ENCODE measurements around the gene C6orf89.

The C6orf89 gene

GRCh38 chr6:36852481-36853147 is 33.1 kb upstream of the C6orf89 start:
- no peak for DNase-seq (ENCODE audit: low read depth)

DNA sequence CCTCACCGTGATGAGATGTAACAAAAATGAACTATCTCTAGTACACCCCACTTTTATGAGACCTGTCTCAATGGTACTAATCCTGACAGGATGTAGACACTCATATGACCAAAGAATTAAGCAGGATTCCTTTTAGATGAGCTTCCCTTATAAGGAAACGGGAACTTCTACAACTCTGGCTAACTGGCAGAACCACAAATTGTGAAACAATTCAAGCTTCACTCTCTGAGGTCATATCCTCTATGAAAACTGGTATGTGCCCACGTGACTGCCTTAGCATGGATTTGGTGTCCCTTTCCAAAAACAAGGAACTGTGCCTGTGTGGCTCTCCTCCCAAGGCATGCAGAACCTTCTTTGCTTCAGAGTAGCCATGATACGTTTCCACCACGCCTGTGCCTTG is 32.4 kb upstream of the C6orf89 start:
- no peak for DNase-seq (ENCODE audit: low read depth)

DNA sequence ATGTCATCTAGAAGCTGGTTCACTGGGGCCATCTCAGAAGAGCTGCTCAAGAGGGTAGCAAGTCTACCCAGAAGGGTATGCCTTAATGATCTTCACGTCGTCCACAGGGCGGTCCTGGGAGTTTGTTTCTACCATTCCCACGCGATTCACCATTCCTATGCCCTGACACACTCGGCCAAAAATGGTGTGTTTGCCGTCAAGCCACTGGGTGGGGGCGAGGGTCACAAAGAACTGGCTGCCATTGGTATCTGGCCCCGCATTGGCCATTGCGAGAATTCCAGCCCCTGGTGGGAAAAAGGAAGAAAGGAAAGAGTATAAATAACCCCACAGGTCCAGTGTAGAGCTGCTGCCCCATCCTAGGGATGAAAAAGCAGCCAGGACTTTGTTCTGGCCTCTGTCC is 30.0 kb upstream of the C6orf89 start:
- DNase-seq (ENCODE audit: low read depth), result no peak

- DNase-seq (ENCODE audit: low read depth), result no peak
These were observed 29.5 kb upstream of the C6orf89 start for GRCh38 chr6:36856277-36856676.

DNA sequence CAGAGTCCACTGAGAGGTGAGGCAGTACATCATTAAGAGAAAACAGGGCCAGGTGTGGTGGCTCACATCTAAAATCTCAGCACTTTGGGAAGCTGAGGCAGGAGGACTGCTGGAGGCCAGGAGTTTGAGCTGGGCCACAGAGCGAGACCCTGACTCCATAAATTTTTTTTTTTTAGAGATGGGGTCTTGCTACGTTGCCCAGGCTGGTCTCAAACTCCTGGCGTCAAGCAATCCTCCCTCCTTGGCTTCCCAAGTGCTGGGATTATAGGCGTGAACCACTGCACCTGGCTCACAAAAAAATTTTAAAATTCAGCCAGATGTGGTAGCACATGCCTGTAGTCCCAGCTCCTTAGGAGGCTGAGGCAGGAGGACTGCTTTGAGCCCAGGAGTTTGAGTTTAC is 28.4 kb upstream of the C6orf89 start:
- DNase-seq (ENCODE audit: low read depth), result no peak

DNA sequence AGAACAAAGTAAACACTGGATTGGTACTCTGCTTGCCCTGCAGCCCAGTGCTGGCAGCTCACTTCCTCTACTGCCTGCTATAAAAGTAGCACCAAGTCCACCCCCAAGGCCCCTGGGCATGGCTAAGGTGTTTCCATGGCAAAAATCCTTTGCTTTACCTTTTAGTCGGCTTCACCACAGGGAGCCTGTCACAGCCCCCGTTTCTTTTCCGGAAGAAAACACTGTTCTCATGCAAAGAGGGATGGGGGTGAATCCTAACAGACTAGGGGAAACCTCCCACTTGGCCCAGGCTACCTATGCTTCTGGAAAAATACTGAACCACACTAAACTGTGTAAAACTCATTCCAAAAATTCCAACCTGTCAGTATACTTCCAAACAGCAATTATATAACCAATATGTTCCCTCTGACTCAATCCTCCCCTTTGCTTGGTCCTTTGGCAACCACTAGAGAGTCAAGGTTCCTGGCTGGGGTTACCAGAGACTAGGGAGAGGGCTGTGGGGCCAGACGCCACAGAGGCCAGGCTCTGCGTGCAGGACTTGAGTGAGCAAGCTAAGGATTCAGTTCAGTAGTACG is 27.3 kb upstream of the C6orf89 start:
- no peak for DNase-seq (ENCODE audit: low read depth)

DNA sequence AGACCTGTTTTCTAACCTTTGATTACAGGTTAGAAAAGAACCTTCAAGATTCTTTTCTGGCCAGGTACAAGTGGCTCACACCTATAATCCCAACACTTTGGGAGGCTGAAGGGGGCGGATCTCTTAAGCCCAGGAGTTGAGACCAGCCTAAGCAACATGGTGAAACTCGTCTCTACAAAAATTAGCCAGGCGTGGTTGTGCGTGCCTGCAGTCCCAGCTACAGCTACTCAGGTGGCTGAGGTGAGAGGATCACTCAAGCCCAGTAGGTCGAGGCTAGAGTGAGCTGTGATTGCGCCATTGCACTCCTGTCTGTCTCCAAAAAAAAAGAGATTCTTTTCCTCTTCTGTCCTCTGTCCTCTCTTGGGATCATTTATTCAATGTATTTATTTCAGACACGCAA is 25.6 kb upstream of the C6orf89 start:
- no peak for DNase-seq (ENCODE audit: low read depth)

GRCh38 chr6:36862164-36862847 is 23.4 kb upstream of the C6orf89 start:
- no peak for DNase-seq (ENCODE audit: low read depth)

- DNase-seq (ENCODE audit: low read depth), result no peak
These were observed 22.8 kb upstream of the C6orf89 start for GRCh38 chr6:36862848-36863382.

DNA sequence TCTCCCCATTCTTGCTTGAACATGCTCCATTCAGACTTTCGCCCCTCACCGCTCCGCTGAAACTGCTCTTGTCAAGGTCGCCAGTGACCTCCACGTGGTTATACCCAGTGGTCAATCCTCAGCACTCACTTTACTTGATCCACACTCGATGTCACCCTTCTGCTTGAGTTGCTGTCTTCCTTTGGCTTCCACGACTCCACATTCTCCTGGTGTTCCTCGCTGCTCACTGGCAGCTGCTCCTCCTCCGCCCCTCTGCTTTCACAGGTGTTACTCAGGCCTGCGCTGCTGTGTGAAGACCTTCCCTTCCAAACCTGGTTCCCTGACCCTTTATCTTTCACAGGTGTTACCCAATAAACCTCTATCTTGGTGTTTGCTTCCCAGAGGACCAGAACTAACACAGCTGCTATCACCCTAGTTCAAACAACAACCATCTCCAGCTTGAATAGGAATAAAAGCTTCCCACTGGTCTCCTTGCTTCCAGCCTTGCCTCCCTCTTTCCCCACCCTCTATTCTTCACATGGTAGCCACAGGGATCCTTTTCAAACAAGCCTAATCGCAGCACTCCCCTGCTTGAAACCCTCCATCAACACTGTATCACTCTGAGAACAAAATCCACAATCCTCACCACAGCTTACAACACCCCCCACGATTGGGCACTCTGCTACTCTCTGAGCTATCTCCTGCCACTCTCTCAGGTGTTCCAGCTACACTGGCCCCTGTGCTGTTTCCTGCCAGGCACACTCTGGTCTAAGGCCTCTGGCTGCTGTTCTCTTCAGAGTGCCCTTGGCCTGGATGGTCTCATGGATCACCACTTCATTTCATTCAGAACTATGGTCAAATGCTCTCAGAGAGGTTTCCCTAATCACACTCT is 21.8 kb upstream of the C6orf89 start:
- DNase-seq (ENCODE audit: low read depth), result no peak

DNA sequence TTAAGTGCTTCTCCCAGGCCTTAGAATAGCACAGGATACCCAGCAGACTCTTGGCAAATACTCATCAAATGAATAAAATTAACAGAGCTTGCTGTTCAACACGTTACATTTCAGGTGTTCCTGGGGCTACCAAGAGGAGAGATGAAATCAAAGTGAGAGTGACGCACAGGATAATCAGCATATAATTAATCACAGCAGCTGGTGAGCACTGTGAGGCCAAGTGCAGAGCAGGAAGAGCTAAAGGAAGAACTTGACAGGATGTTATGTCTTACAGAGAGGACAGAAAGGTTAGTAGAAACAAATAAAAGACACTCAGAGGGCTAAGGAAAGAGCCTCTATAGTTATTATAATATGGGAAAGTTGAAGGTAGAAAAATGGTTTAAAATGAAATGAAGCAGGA is 19.9 kb upstream of the C6orf89 start:
- no peak for DNase-seq (ENCODE audit: low read depth)

- no peak for DNase-seq (ENCODE audit: low read depth)
These were observed 18.1 kb upstream of the C6orf89 start for GRCh38 chr6:36867471-36868224.

DNA sequence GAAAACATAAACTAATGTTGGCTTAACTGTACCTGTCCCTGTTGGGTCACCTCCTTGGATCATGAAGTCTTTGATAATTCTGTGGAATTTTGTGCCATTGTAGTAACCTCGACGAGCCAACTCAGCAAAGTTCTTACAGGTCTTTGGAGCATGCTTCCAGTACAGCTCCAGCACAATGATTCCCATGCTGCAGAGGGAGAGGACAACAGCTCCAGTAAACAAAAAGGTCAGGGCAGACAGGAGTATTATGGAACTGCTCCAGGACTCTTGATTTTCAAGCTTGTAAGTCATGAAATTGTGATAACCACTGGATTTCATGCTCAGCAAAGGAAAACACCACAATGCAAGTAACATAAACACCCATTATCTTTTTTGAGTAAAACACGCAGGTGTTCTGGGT is 14.1 kb upstream of the C6orf89 start:
- no peak for DNase-seq (ENCODE audit: low read depth)

DNA sequence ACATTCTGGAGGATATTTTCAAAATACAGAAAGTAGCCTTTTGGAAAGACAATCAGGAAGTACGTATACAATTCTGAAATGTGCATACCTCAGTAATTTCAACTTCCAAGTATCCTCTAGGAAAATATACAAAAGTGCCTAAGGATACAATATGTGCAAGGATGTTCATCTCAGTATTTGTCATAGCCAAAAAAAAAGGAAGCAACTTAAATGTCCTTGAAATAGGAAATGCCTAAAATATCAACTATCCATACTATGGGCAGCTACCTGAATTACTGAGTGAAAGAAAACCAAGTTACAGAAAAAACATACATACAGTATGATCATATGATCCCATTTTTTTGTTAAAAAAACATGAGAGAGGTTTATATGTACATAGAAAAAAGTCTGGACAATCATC is 12.6 kb upstream of the C6orf89 start:
- no peak for DNase-seq (ENCODE audit: low read depth)

- no peak for DNase-seq (ENCODE audit: low read depth)
These were observed 11.9 kb upstream of the C6orf89 start for GRCh38 chr6:36873612-36874442.

DNA sequence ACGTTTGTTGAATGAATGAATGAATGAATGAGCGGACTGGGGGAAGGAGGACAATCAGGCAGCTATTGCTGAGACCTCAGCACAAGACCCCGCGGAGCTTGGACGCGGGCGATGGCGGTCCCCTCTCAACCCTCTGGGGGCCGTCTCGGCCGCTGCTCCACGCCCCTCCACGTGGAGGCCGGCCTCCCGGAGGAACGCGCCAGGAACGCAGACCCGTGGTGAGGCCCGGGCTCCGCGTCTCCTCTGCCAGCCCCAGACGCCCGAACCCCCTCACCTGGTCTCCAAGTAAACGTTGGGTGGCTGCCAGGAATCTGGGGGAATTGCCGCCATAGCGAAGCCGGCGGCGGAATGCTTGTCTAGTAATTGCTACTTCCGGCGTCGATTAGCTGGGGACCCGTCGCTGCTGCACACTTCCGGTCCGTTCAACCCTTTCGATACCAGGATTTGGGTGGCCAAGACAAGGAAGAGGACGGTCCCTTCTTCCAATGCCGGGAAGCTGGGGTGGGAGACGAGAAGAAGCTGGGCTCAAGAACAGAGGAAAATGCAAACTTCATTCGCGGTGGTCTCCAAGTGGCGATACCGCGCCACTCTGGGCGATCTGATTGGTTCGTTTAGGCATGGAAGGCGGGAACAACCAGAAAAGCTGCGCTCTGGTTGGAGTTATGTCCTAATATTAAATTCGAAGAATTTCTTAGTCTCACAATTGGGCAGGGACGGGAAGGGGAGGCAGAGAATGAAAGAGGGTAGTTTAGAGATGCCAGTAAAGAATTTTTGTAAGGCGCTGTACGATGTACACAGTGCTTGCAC is 11.1 kb upstream of the C6orf89 start, which contains the start of gene PPIL1:
TSS of gene PPIL1 (minus strand) at position 361 of the 807 bp plus-strand sequence. CDS start at position 330, 31 bp downstream.
- DNase-seq (ENCODE audit: low read depth), result peak; percentile 76

DNA sequence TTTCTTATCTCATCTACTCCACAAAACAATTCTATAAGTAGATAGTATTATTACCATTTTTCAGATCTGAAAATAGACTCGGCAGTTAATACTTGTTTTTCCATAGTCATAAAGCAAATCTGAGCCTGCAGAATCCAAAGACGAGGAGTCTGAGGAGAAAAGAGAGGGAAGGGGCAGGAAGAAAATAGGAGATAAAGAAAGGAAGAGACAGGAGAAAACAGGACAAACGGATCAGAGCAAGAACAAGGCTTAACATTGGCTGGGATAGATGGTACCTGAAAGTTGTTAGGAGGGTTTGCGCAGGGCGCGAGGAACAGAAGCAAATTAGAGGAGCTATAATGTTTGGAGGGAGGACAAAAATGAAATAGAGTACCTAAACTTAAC is 10.5 kb upstream of the C6orf89 start:
- no peak for DNase-seq (ENCODE audit: low read depth)

DNA sequence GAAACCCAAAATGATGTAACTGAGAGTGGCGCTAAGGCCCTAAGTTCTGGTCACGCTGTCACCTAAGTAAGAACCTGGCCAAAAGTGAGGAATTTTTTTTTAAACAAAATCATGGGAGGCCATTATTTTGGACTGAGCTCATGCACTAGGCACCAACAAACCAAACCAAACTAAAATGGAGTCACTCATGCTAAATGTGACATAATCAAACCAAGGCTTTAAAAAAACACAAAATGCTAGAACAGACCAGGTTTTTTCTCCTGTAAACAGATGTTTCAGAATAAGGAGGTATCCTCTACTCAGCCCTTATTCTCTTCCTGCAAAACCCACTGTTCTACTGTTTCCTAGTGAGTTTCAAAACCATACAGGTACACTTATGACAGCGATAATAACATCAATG is 1.1 kb upstream of the C6orf89 start:
- DNase-seq (ENCODE audit: low read depth), result no peak

DNA sequence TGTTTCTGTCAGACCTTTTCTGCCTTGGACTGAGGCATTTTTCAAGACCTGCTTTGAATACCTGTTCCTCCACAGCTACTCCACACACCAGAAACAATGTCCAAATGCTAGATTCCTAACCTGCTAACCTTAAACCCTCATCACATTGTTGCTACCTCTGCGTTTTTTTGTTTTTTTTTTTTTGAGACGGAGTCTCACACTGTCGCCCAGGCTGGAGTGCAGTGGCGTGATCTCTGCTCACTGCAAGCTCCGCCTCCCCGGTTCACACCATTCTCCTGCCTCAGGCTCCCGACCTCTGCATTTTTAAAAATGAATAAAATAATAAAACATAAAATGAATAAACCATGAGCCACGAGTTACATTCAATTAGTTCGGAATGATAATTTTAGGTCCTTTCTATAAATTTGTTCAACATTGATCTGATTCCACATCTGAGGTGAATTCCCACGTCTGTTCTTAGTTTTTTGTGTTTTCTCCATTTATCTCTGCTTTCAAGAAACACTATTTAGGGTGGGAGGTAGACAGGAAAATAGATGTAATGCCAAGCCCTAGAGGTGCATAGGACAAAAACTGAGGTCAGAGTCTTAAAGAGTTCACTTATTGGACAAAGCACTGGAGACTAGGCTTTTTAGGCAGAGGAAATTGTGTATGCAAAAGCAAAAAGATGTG is 1.3 kb downstream of the C6orf89 start:
- DNase-seq (ENCODE audit: low read depth), result no peak
